ENCODE data around the gene SETBP1. TPM values are rescaled to one million over a fixed set of nuclear protein-coding genes. Genes with fewer than 3 reads are reported as not detected.

Gene SETBP1
- total RNA-seq, 1 donor: 22.8 TPM

- H3K27ac ChIP-seq (ENCODE audit: low read depth, low read length): no peak overlapping the region
- H3K9me3 ChIP-seq (ENCODE audit: low read depth, low read length): no peaks in the 10 kb centered on the region
- H4K20me1 ChIP-seq (ENCODE audit: insufficient read depth, low read length): no peaks in the 10 kb centered on the region
- DNase-seq (ENCODE audit: insufficient read length, low spot score, missing footprints): no peak
- no peaks in the 10 kb centered on the region for H3K4me1 ChIP-seq (ENCODE audit: insufficient read depth, low read length)
- H3K27me3 ChIP-seq (ENCODE audit: insufficient read depth, low read length): no peaks in the 10 kb centered on the region
- H2AFZ ChIP-seq (ENCODE audit: low read length): no peak overlapping the region
- H3K4me3 ChIP-seq (ENCODE audit: insufficient read depth, low read length): no peak overlapping the region
- no peaks in the 10 kb centered on the region for H3K36me3 ChIP-seq (ENCODE audit: insufficient read depth, low read length)
- no peak for TF ChIP-seq CTCF (IDR thresholded peaks at IDR 0.05; ENCODE audit: extremely low read depth, low read depth, low read length)
- H3K79me2 ChIP-seq (ENCODE audit: insufficient read depth, low read length): no peaks in the 10 kb centered on the region
- H3K4me2 ChIP-seq (ENCODE audit: insufficient read depth, low read length): no peak overlapping the region
These were observed 127.1 kb downstream of the SETBP1 start for GRCh38 chr18:44807766-44808165.

- Histone ChIP-seq H2AFZ (ENCODE audit: low read length) (no peak overlapping the region), H3K4me3 (ENCODE audit: insufficient read depth, low read length) (no peak overlapping the region), H3K27me3 (ENCODE audit: insufficient read depth, low read length) (no peaks in the 10 kb centered on the region), H3K36me3 (ENCODE audit: insufficient read depth, low read length) (no peaks in the 10 kb centered on the region), H3K4me1 (ENCODE audit: insufficient read depth, low read length) (no peaks in the 10 kb centered on the region), H3K79me2 (ENCODE audit: insufficient read depth, low read length) (no peaks in the 10 kb centered on the region), H3K4me2 (ENCODE audit: insufficient read depth, low read length) (no peak overlapping the region), H3K27ac (ENCODE audit: low read depth, low read length) (no peak overlapping the region), H4K20me1 (ENCODE audit: insufficient read depth, low read length) (no peaks in the 10 kb centered on the region), H3K9me3 (ENCODE audit: low read depth, low read length) (no peaks in the 10 kb centered on the region)
- DNase-seq (ENCODE audit: insufficient read length, low spot score, missing footprints): no peak
- TF ChIP-seq CTCF (IDR thresholded peaks at IDR 0.05; ENCODE audit: extremely low read depth, low read depth, low read length): no peak
These were observed 131.0 kb downstream of the SETBP1 start for GRCh38 chr18:44811572-44812125.

GRCh38 chr18:44812426-44812825 is 131.7 kb downstream of the SETBP1 start:
- H3K27me3 ChIP-seq (ENCODE audit: insufficient read depth, low read length): no peaks in the 10 kb centered on the region
- no peak overlapping the region for H3K27ac ChIP-seq (ENCODE audit: low read depth, low read length)
- TF ChIP-seq CTCF (IDR thresholded peaks at IDR 0.05; ENCODE audit: extremely low read depth, low read depth, low read length): no peak
- H4K20me1 ChIP-seq (ENCODE audit: insufficient read depth, low read length): no peaks in the 10 kb centered on the region
- H3K9me3 ChIP-seq (ENCODE audit: low read depth, low read length): no peaks in the 10 kb centered on the region
- no peaks in the 10 kb centered on the region for H3K36me3 ChIP-seq (ENCODE audit: insufficient read depth, low read length)
- H2AFZ ChIP-seq (ENCODE audit: low read length): no peak overlapping the region
- no peaks in the 10 kb centered on the region for H3K4me1 ChIP-seq (ENCODE audit: insufficient read depth, low read length)
- H3K79me2 ChIP-seq (ENCODE audit: insufficient read depth, low read length): no peaks in the 10 kb centered on the region
- H3K4me3 ChIP-seq (ENCODE audit: insufficient read depth, low read length): no peak overlapping the region
- DNase-seq (ENCODE audit: insufficient read length, low spot score, missing footprints): no peak
- H3K4me2 ChIP-seq (ENCODE audit: insufficient read depth, low read length): no peak overlapping the region

- no peak for TF ChIP-seq CTCF (IDR thresholded peaks at IDR 0.05; ENCODE audit: extremely low read depth, low read depth, low read length)
- Histone ChIP-seq H3K4me2 (ENCODE audit: insufficient read depth, low read length) (no peak overlapping the region), H3K27ac (ENCODE audit: low read depth, low read length) (no peak overlapping the region)
These were observed 132.9 kb downstream of the SETBP1 start for GRCh38 chr18:44813586-44813985.

More at GRCh38 chr18:44813586-44813985, 132.9 kb downstream of the SETBP1 start:
- H3K79me2 ChIP-seq (ENCODE audit: insufficient read depth, low read length): no peaks in the 10 kb centered on the region
- no peaks in the 10 kb centered on the region for H3K27me3 ChIP-seq (ENCODE audit: insufficient read depth, low read length)
- H3K36me3 ChIP-seq (ENCODE audit: insufficient read depth, low read length): no peaks in the 10 kb centered on the region
- H3K4me1 ChIP-seq (ENCODE audit: insufficient read depth, low read length): no peaks in the 10 kb centered on the region
- no peak for DNase-seq (ENCODE audit: insufficient read length, low spot score, missing footprints)
- no peak overlapping the region for H3K4me3 ChIP-seq (ENCODE audit: insufficient read depth, low read length)
- H2AFZ ChIP-seq (ENCODE audit: low read length): no peak overlapping the region
- H4K20me1 ChIP-seq (ENCODE audit: insufficient read depth, low read length): no peaks in the 10 kb centered on the region
- no peaks in the 10 kb centered on the region for H3K9me3 ChIP-seq (ENCODE audit: low read depth, low read length)

Data from osteoblast (primary cell).